ENCODE results near the gene ARL15.

GRCh38 chr5:53856506-53856905 lies 453.9 kb downstream of the ARL15 start:
- TF ChIP-seq POLR2A (IDR thresholded peaks at IDR 0.05), result no peak
- TF ChIP-seq, protein P1, sequence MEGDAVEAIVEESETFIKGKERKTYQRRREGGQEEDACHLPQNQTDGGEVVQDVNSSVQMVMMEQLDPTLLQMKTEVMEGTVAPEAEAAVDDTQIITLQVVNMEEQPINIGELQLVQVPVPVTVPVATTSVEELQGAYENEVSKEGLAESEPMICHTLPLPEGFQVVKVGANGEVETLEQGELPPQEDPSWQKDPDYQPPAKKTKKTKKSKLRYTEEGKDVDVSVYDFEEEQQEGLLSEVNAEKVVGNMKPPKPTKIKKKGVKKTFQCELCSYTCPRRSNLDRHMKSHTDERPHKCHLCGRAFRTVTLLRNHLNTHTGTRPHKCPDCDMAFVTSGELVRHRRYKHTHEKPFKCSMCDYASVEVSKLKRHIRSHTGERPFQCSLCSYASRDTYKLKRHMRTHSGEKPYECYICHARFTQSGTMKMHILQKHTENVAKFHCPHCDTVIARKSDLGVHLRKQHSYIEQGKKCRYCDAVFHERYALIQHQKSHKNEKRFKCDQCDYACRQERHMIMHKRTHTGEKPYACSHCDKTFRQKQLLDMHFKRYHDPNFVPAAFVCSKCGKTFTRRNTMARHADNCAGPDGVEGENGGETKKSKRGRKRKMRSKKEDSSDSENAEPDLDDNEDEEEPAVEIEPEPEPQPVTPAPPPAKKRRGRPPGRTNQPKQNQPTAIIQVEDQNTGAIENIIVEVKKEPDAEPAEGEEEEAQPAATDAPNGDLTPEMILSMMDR (IDR thresholded peaks at IDR 0.05), result no peak
